Activated CD8-positive, alpha-beta memory T cell treated with anti-CD3 and anti-CD28 coated beads, Interleukin-2, amount 10 ng/mL, durations not matched to agents 7 days and 5 days (primary cell): ENCODE data around the gene ETS1. TPM values are rescaled to one million over a fixed set of nuclear protein-coding genes. Genes with fewer than 3 reads are reported as not detected.

Experiments used
- ATAC-seq: fragments of 150-1000 bp; cut with Tn5 transposase; one replicate; pipeline ENCODE4 v1.10.0; 2021; ENCODE audit warnings: moderate library complexity
- CTCF ChIA-PET: fragments of 350-600 bp; sonication (Branson Sonifier 250); formaldehyde crosslinking; loops from one replicate; lab custom pipeline; 2021; ENCODE audit warnings: antibody characterized with exemption; lab: Charles Lee
- DNase-seq: peaks from one replicate; pipeline ENCODE4 v3.0.0-alpha.2; 2020
- H3K27ac Mint-ChIP-seq: one replicate; pipeline ENCODE4 v1.8.0; 2021; ENCODE audit warnings: mild to moderate bottlenecking, mixed read lengths
- H3K27me3 Mint-ChIP-seq: one replicate; pipeline ENCODE4 v1.8.0; 2021; ENCODE audit warnings: mixed read lengths
- H3K36me3 Mint-ChIP-seq: one replicate; pipeline ENCODE4 v1.8.0; 2021; ENCODE audit warnings: mild to moderate bottlenecking, mixed read lengths
- H3K4me1 Mint-ChIP-seq: one replicate; pipeline ENCODE4 v1.8.0; 2021; ENCODE audit warnings: mixed read lengths
- H3K4me3 Mint-ChIP-seq: one replicate; pipeline ENCODE4 v1.8.0; 2021; ENCODE audit warnings: mild to moderate bottlenecking, moderate library complexity, mixed read lengths
- H3K9me3 Mint-ChIP-seq: one replicate; pipeline ENCODE4 v1.8.0; 2022; ENCODE audit warnings: low read depth, mixed read lengths
- total RNA-seq, 2 experiments: library from RNA; stranded (reverse); gene quantifications; one replicate each; pipeline ENCODE4 v1.2.3, GENCODE V29; 2021

Gene ETS1
- total RNA-seq, 2 experiments from 2014 or later, result 408 to 671 TPM

- Mint-ChIP-seq H3K27ac (peak overlapping the region; percentile 99), H3K36me3 (peaks cover 54% of the 10 kb centered on the region), H3K4me1 (peaks cover 38% of the 10 kb centered on the region), H3K27me3 (no peaks in the 10 kb centered on the region), H3K9me3 (no peaks in the 10 kb centered on the region), H3K4me3 (peak overlapping the region; percentile 99)
- ATAC-seq (peak; percentile 1), DNase-seq (peak; percentile 66)
- CTCF ChIA-PET, result interaction anchor here (0.7 to 8.7 kb wide), 7 partner anchors 9 to 236 kb away, joined by 3 to 108 read pairs (median 4); no protein-coding TSS in a partner anchor
Measured at GRCh38 chr11:128521682-128522054, 65.7 kb downstream of the ETS1 start.

DNA sequence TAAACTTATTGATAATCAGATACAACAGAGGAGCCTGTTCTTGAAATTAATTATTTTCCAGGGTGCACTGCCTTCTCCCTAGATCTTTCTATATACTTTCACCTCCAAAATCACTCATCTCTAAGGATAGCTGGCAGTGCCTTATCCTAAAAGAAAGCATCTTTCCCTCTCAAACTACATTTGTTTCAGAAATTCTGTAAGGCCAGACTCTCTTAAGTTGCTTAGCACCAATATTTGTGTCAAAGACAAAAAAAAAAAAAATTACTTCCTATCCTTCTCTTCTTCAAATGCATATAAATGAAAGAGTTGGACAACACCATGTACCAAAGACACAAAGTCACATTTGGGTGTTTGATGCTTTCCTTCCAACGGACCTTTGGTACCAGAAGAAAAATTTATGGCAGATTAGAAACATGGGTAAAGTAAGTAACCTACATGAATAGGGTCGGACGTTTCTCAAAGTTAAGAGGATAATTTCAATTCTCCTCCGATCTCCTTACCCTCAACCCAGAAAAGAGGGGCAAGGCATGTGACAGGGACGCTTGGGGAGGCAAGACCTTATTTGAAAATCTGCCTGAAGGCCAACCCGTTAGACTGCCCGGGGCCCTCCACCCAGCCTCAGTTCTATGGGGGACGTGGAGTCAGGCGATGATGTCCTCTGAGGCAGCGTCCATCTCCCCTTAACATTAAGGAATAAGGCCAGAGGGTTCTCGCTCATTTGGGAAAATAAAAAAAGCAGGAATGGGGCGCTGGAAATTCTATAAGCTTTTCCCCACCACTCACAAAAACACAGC lies 66.3 kb downstream of the ETS1 start:
- Mint-ChIP-seq H3K9me3 (no peaks in the 10 kb centered on the region), H3K27ac (peak overlapping the region; percentile 99), H3K27me3 (no peaks in the 10 kb centered on the region), H3K4me1 (peaks cover 36% of the 10 kb centered on the region), H3K4me3 (peak overlapping the region; percentile 99), H3K36me3 (peaks cover 60% of the 10 kb centered on the region)
- CTCF ChIA-PET, result interaction anchor here (0.7 to 8.7 kb wide), 19 partner anchors 8 to 363 kb away, joined by 3 to 108 read pairs (median 5); no protein-coding TSS in a partner anchor
- peak; percentile 63 for DNase-seq
- no peak for ATAC-seq

GRCh38 chr11:128520206-128520887 lies 67.0 kb downstream of the ETS1 start:
- Mint-ChIP-seq H3K27ac (peak overlapping the region; percentile 99), H3K4me3 (peak overlapping the region; percentile 99), H3K9me3 (no peaks in the 10 kb centered on the region), H3K36me3 (peaks cover 68% of the 10 kb centered on the region), H3K27me3 (no peaks in the 10 kb centered on the region), H3K4me1 (peaks cover 35% of the 10 kb centered on the region)
- DNase-seq (no peak), ATAC-seq (no peak)
- CTCF ChIA-PET, result interaction anchor here (0.8 to 8.7 kb wide), 19 partner anchors 9 to 363 kb away, joined by 3 to 108 read pairs (median 5); no protein-coding TSS in a partner anchor

GRCh38 chr11:128519338-128519737 lies 68.0 kb downstream of the ETS1 start:
- CTCF ChIA-PET, result interaction anchor here (0.8 to 8.7 kb wide), 14 partner anchors 16 to 312 kb away, joined by 3 to 108 read pairs (median 8); no protein-coding TSS in a partner anchor
- Mint-ChIP-seq H3K36me3 (peaks cover 77% of the 10 kb centered on the region), H3K27me3 (no peaks in the 10 kb centered on the region), H3K4me3 (peak overlapping the region; percentile 99), H3K4me1 (peaks cover 37% of the 10 kb centered on the region), H3K9me3 (no peaks in the 10 kb centered on the region), H3K27ac (peak overlapping the region; percentile 99)
- ATAC-seq (no peak), DNase-seq (no peak)

GRCh38 chr11:128518493-128519207 lies 68.7 kb downstream of the ETS1 start:
- peaks cover 83% of the 10 kb centered on the region for H3K36me3 Mint-ChIP-seq
- CTCF ChIA-PET, result interaction anchor here (0.6 to 8.7 kb wide), 14 partner anchors 15 to 312 kb away, joined by 3 to 108 read pairs (median 8); no protein-coding TSS in a partner anchor
- H3K9me3 Mint-ChIP-seq, result no peaks in the 10 kb centered on the region
- peak overlapping the region; percentile 99 for H3K27ac Mint-ChIP-seq
- DNase-seq, result no peak
- no peaks in the 10 kb centered on the region for H3K27me3 Mint-ChIP-seq
- no peak for ATAC-seq
- H3K4me1 Mint-ChIP-seq, result peaks cover 38% of the 10 kb centered on the region
- peak overlapping the region; percentile 99 for H3K4me3 Mint-ChIP-seq

GRCh38 chr11:128517451-128518230 lies 69.7 kb downstream of the ETS1 start:
- Mint-ChIP-seq H3K9me3 (no peaks in the 10 kb centered on the region), H3K4me3 (peak overlapping the region; percentile 99), H3K36me3 (peaks cover 93% of the 10 kb centered on the region), H3K27ac (peak overlapping the region; percentile 99), H3K4me1 (peaks cover 40% of the 10 kb centered on the region), H3K27me3 (no peaks in the 10 kb centered on the region)
- CTCF ChIA-PET, result interaction anchor here (0.6 to 8.7 kb wide), 15 partner anchors 11 to 360 kb away, joined by 3 to 108 read pairs (median 9); no protein-coding TSS in a partner anchor
- ATAC-seq (no peak), DNase-seq (no peak)

DNA sequence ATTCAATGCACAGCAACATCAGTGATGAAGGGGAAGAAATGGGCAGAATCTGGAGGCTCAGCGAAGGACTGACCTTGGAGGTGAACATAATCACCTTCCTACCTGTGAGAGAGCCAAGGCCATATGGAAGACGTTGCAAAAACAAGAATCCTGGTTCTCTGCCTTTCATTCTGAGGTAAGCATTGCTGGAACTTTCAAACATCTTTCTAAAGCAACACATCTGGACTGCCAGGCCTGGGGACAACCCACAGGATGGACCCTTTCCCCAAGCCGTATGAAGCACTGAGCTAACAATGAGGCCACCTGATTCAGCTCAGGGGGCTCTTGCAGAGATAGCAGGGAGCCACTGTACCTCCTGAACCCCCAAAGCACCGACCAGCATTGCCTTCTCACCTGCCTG lies 70.5 kb downstream of the ETS1 start:
- Mint-ChIP-seq H3K27ac (peak overlapping the region; percentile 99), H3K36me3 (peaks cover 97% of the 10 kb centered on the region), H3K27me3 (no peaks in the 10 kb centered on the region), H3K9me3 (no peaks in the 10 kb centered on the region), H3K4me3 (peak overlapping the region; percentile 99), H3K4me1 (peaks cover 47% of the 10 kb centered on the region)
- DNase-seq (no peak), ATAC-seq (no peak)
- CTCF ChIA-PET, result interaction anchor here (0.8 to 8.7 kb wide), 9 partner anchors 12 to 227 kb away, joined by 3 to 108 read pairs (median 12); no protein-coding TSS in a partner anchor

DNA sequence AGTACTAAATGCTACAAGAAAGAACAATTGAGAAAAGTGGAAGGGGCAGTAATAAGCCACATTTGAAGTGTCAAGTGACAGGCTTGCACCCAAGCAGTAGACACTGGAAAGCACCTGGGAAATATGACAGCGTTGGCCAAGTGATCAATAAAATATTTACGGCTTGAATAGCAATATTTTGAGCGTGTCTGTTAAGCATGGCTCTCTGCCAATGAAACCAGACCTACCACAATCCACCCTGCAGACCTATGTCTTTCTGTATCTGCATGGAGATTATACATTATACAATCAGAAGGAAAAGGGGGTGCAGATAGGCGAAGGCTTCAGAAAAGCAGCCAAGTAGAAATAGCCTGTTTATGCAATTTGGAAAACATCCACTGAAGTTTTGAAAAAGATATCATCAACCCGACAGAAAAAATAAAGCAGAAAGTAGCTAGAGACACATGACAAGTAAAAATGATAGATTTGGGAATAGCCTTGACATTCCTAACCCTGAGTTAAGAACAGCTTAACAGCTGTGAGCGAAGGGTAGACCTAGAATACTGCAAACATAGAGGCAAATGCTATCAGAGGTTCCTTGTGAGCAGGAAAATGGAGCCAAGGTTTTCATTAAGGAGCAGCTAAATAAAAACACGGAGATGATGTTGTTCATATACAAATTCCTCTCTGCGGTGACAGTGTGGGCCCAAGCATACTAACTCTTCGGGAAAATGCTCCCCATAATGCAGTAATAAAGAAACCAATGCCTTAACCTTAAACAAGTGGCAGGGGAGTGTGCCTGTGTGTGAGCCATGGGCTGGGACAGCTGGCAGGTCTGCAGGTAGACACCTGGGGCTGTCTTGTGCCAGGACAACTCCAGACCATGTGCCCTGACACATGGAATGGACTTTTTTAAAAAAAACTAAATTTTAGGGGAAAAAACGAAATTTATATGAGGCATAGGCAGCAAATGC lies 71.3 kb downstream of the ETS1 start:
- peak overlapping the region; percentile 99 for H3K4me3 Mint-ChIP-seq
- no peaks in the 10 kb centered on the region for H3K27me3 Mint-ChIP-seq
- peak overlapping the region; percentile 99 for H3K27ac Mint-ChIP-seq
- no peak for DNase-seq
- peaks cover 96% of the 10 kb centered on the region for H3K36me3 Mint-ChIP-seq
- no peaks in the 10 kb centered on the region for H3K9me3 Mint-ChIP-seq
- CTCF ChIA-PET, result interaction anchor here (0.8 to 8.7 kb wide), 10 partner anchors 7 to 225 kb away, joined by 3 to 108 read pairs (median 4); no protein-coding TSS in a partner anchor
- H3K4me1 Mint-ChIP-seq, result peaks cover 54% of the 10 kb centered on the region
- no peak for ATAC-seq

DNA sequence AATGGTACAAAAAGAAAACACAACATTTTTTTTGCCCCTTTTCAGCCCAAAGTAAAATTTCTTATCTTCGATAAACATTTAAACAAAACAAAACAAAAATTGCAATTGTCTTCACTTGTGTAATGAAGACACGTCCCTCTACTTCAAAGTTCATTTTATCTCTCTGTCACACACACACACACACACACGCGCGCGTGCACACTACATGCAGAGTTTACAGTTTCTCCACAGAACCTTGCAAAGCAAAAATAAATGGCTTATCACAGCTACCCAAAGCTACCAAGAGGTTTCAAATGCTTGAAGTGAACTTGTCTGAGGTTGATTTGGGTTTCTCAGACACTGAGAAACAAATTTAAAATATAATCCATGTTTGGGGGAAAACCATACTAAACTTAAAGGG lies 72.3 kb downstream of the ETS1 start:
- Mint-ChIP-seq H3K36me3 (peaks cover 95% of the 10 kb centered on the region), H3K9me3 (no peaks in the 10 kb centered on the region), H3K27me3 (no peaks in the 10 kb centered on the region), H3K27ac (peak overlapping the region; percentile 99), H3K4me1 (peaks cover 64% of the 10 kb centered on the region), H3K4me3 (peak overlapping the region; percentile 99)
- no peak for ATAC-seq
- CTCF ChIA-PET, result interaction anchor here (0.6 to 8.7 kb wide), 6 partner anchors 8 to 210 kb away, joined by 3 to 108 read pairs (median 4); no protein-coding TSS in a partner anchor
- DNase-seq, result no peak

DNA sequence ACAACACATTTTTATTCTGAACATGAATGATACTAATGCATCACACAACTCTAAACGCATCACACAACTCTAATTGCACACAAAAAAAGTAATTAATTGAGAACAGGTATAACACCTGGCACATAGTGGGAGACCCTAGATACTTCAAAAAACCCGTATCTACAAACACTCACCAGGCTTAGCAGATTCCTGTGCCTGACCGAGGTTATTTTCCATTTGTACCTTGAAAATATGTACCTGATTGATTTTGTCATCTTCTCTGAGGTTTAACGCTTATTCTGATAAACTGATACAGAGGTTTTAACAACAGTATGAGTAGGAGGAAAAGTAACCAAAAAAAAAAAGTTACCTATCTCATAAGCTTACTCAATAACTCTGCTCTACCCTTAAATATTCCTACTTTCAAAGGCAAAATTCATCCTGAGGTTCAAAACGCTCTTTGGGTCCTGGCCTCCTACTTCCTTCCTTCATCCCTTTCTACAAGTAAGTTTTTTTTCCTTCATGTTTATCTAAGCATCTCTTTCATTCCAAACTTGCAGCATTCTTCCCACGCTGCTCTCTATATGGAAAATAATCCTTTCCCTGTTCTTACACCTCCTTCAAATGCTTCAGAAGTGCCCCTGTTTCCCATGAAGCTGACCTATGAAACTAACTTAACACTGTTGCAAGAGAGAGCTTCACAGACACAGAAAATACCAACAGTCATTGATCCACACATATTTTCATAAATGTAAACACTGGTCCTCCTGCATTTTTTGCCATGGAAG lies 73.3 kb downstream of the ETS1 start:
- H3K36me3 Mint-ChIP-seq, result peaks cover 95% of the 10 kb centered on the region
- ATAC-seq, result no peak
- H3K9me3 Mint-ChIP-seq, result no peaks in the 10 kb centered on the region
- CTCF ChIA-PET, result interaction anchor here (0.6 to 8.7 kb wide), 8 partner anchors 11 to 342 kb away, joined by 3 to 108 read pairs (median 8); no protein-coding TSS in a partner anchor
- no peak for DNase-seq
- H3K4me1 Mint-ChIP-seq, result peaks cover 74% of the 10 kb centered on the region
- H3K4me3 Mint-ChIP-seq, result peak overlapping the region; percentile 99
- H3K27ac Mint-ChIP-seq, result peak overlapping the region; percentile 99
- H3K27me3 Mint-ChIP-seq, result no peaks in the 10 kb centered on the region
